T47D (cell line): Measurements from ENCODE around the gene ARL6IP4.

Experiments
- DNase-seq, 2 experiments: peaks; one replicate each; pipeline versions ENCODE4 v3.0.0 to v3.0.0-alpha.2; 2011 to 2012; ENCODE audit warnings: low read depth in 1 of 2, low spot score in 1 of 2
- JUND ChIP-seq: IDR thresholded peaks from 2 replicates; pipeline ENCODE4 v1.6.1; 2012; ENCODE audit warnings: low read depth
- in situ Hi-C: cut with HindIII; loops from 2 replicates; pipeline ENCODE4 v1.10.0; 2016; ENCODE audit warnings: low sequenced_read_pairs, low pct_unique_long_range_greater_than_20kb

The ARL6IP4 gene

DNA sequence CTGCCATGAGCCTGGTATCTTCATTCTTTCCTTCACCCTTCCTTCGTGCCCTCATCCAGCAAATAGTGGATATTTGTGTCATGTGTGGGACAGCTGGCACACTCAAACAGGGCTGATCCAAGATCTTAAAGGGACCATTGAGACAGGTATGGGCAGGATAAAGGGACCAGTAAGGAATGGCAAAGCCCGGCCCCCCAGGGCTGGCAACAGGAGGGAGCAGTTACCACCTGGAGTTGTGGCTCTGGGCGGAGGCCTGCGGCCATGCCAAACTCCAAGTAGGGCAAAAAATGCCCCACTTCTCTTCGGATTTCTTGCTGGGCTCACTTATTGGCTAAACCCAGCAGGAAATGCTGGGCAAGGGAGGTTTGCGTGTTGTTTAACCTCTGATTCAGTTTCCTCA, 3.3 kb upstream of the ARL6IP4 start:
- no peak for DNase-seq
- in situ Hi-C loops = no loop called here
- TF ChIP-seq JUND = no peak

DNA sequence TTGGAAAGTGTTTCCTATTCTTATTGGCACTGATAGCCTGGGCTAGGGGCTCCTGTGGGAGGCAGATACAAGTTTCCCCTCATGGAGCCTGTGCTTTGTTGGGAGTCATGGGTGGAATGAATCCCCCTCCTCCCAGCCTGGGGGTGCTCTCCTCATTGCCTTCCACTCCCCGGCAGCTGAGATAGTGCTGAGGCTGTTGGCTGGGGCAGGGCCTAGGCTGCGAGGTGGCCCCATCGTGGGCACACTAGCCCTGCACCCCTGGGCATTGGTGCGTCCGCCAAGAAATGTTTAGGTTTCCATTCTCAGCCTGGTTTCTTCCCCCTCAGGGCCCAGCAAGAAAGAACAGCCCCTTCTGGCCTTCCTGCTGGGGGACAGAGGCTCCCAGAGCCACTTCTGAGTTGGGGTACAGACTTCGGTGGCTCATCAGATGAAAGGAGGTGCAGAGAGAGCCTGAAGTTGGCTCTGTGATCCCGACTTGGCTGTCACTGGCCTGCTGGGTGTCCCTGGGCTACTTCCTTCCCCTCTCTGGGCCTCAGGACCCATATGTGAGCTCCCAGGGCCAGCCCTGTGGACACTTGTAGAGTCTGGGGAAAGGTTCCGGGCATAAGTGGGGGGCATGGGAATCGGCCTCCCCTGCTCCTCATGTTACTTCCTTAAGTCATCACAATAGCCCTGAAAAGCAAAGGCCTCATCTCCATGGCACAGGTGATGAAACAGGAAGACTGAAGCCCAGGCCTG, 2.7 kb upstream of the ARL6IP4 start:
- no peak for DNase-seq
- in situ Hi-C loops = no loop called here
- TF ChIP-seq JUND = no peak

DNA sequence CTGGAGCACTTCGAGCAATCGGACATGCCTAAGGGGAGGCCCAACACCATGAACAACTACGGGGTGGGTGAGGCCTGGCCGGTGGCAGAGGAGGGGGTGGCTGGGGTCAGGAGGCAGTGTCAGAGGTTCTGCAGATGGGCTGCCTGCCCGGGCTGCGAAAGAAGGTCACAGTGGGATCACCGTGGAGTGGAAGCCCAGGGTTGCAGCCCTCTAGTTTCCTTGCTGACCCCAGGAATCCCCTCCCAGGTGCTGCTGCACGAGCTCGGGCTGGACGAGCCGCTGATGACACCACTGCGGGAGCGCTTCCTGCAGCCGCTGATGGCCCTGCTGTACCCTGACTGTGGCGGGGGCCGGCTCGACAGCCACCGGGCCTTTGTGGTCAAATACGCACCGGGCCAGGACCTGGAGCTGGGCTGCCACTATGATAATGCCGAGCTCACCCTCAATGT, 1.9 kb upstream of the ARL6IP4 start:
- in situ Hi-C loops = no loop called here
- no peak for TF ChIP-seq JUND

GRCh38 chr12:122979001-122979907, 1.2 kb upstream of the ARL6IP4 start:
- in situ Hi-C loops = no loop called here
- no peak for DNase-seq
- no peak for TF ChIP-seq JUND

More for the DNA sequence above, 1.9 kb upstream of the ARL6IP4 start:
- no peak for DNase-seq

DNA sequence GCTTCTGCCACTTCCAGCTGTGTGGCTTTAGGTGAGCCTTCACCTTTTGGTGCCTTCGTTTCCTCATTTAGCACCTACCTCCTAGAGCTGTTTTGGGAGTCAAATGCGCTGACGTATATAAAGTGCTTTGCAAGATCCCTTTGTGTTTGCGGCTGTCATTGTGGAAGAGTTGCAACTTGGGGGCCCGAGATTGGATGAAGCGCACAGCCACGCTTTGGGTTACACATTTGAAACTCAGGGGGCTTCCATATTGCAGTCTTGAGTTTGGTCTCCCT, 636 bp upstream of the ARL6IP4 start:
- DNase-seq = no peak
- in situ Hi-C loops = no loop called here

GRCh38 chr12:122981036-122981471, 573 bp downstream of the ARL6IP4 start:
- in situ Hi-C loops = no loop called here
- DNase-seq = no peak
- no peak for TF ChIP-seq JUND

More for the DNA sequence above, 636 bp upstream of the ARL6IP4 start:
- TF ChIP-seq JUND = no peak

- DNase-seq = no peak
- TF ChIP-seq JUND = no peak
- in situ Hi-C loops = no loop called here
These were observed 1.4 kb downstream of the ARL6IP4 start for GRCh38 chr12:122981587-122982476.

GRCh38 chr12:122982477-122982815, 2.0 kb downstream of the ARL6IP4 start:
- no peak for TF ChIP-seq JUND
- DNase-seq = no peak
- in situ Hi-C loops = no loop called here

- DNase-seq = no peak
- no peak for TF ChIP-seq JUND
- in situ Hi-C loops = no loop called here
These were observed 2.7 kb downstream of the ARL6IP4 start for GRCh38 chr12:122982963-122983788.

DNA sequence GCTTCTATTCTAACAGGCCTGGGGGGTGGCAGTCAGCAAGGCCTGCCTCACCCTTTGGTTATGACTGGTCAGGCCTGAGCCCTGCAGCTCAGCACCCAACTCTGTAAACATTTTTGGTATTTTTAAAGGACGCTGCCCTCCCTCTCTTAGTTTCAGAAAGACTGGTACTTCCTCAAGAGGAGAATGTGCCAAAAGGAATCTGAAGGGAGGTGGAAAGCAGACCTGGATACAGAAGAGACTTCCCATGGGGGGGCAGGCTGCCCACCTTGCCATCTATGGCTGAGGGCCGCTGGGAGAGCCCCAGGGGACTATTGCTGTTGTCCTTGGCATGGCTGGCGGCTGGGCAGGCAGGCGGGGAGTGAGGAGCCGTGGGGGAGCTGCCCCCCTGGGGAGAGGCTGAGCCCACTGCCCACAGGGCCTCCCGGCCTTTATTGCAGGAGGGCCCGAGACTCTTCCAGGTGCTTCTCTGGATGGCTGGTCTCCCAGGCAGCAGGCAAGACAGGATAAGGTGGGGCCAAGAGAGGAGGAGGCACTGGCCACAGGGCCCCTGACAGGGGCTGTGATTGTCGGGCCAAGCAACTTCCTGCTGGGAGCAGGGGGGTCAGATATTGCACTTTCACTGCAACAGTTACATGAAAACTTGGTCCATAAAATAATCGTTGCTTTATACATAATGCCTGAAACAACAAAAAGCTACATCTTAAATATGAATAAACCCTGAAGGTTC, 3.5 kb downstream of the ARL6IP4 start:
- no peak for DNase-seq
- no peak for TF ChIP-seq JUND
- in situ Hi-C loops = no loop called here

DNA sequence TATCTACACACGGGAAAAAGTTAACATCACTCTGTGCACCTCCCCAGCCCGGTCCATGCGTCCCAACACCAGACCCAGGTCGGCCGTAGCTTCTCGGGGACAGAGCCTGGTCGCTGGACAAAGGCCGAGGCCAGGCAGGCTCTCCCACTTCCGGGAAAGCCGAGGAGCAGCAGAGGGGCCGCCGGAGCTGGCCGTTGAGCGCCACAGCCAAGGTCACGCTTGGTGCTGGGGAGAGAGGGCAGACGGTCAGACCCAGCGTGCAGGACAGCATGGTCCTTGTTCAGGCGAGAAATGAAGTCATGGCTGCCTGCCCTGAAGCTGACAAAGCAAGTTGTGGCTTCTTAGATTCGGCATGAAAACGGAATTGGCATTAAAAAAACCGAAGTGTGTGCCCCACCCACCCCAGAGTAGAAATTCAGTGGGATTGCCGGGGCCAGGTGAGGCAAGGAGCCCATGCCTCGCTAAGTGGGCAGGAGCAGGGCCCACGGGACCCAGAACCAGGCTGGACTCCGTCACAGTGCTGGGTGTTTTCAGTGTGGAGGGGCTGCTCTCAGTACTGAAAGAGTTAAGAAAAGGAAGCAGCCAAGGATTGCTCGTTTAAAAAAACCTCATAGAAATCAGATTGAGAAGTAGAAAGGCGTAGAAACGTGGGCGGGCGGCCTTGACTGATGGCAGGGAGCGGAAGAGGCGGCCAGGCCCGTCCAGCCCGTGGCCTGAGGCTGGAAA, 4.3 kb downstream of the ARL6IP4 start:
- no peak for TF ChIP-seq JUND
- DNase-seq = no peak
- in situ Hi-C loops = no loop called here
